Omental fat pad (tissue), 4 donors: ENCODE data around the gene TCFL5. TPM values are rescaled to one million over a fixed set of nuclear protein-coding genes. Genes with fewer than 3 reads are reported as not detected.

Experiments used
- ATAC-seq: fragments of 150-250 bp; one replicate; pipeline ENCODE4 v1.9.1; 2016; ENCODE audit warnings: mild to moderate bottlenecking, moderate library complexity; ENCODE audit not compliant: low FRiP score
- DNase-seq: peaks from one replicate; pipeline ENCODE4 v3.0.0-alpha.2; 2019; ENCODE audit warnings: low spot score
- CTCF ChIP-seq, 3 donors: fragments of 450-650 bp; IDR thresholded peaks; one replicate each; pipeline ENCODE4 v1.5.1; 2016 to 2017; ENCODE audit warnings: antibody characterized with exemption in 3 of 3, mild to moderate bottlenecking in 3 of 3, moderate library complexity in 2 of 3
- total RNA-seq, 4 donors: library from RNA; depleted of rRNA; stranded (reverse); fragments of >200 nt; gene quantifications; one replicate each; pipeline ENCODE4 v1.1.0, GENCODE V29; 2016

Gene TCFL5
- total RNA-seq, 4 donors from 2014 or later: 6.1 to 7.7 (median 6.3) TPM

GRCh38 chr20:62796699-62797491 lies 64.7 kb downstream of the TCFL5 start:
- DNase-seq (no peak), ATAC-seq (no peak)
- no peak for TF ChIP-seq CTCF (IDR thresholded peaks at IDR 0.05)

GRCh38 chr20:62795023-62795761 lies 66.4 kb downstream of the TCFL5 start:
- ATAC-seq: no peak
- no peak for DNase-seq
- no peak for TF ChIP-seq CTCF (IDR thresholded peaks at IDR 0.05)

- no peak for TF ChIP-seq CTCF (IDR thresholded peaks at IDR 0.05)
- DNase-seq (peak; percentile 88), ATAC-seq (peak; percentile 84)
Measured at GRCh38 chr20:62794007-62794724, 67.5 kb downstream of the TCFL5 start.

- DNase-seq (no peak), ATAC-seq (no peak)
- no peak for TF ChIP-seq CTCF (IDR thresholded peaks at IDR 0.05)
Measured at GRCh38 chr20:62793757-62794006, 67.9 kb downstream of the TCFL5 start.

- DNase-seq: no peak
- no peak for ATAC-seq
- TF ChIP-seq CTCF (IDR thresholded peaks at IDR 0.05): no peak
Measured at GRCh38 chr20:62792940-62793756, 68.5 kb downstream of the TCFL5 start.

- ATAC-seq: no peak
- DNase-seq: no peak
- TF ChIP-seq CTCF (IDR thresholded peaks at IDR 0.05): no peak
Measured at GRCh38 chr20:62792182-62792939, 69.3 kb downstream of the TCFL5 start.
